ENCODE data around the gene PTDSS2. TPM values are rescaled to one million over a fixed set of nuclear protein-coding genes. Genes with fewer than 3 reads are reported as not detected.

PTDSS2 gene
- total and polyA plus RNA-seq, 9 of the 15 experiments (the other 6 are each of a cell fraction or from before 2014, with no cell fraction given): 0.45 to 53.9 (median 17.2) TPM

DNA sequence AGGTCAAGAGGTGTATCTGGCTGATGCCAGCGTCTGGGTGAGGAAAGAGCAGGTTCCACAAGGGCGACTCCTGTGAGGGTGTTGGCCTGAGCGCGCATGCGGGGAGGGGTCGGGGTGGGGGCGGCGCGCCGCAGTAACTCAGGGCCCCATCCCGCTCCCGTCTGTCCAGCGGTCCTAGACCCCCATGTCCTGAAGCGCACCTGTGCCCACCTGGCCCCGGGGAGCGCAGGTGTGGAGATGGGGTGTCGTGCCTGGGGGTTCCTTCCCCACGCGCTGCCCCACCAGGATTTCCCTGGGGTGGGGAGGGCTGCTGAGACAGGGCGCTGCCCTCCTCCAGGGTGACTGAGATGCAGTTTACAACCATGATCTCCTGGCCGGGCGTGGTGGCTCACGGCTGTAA lies 36.1 kb downstream of the PTDSS2 start:
- CTCF ChIA-PET (ENCODE audit: low intra/inter-chr PET ratio): no interaction called here
- no peak for FAIRE-seq
- no peak overlapping the region for H3K4me3 ChIP-seq

DNA sequence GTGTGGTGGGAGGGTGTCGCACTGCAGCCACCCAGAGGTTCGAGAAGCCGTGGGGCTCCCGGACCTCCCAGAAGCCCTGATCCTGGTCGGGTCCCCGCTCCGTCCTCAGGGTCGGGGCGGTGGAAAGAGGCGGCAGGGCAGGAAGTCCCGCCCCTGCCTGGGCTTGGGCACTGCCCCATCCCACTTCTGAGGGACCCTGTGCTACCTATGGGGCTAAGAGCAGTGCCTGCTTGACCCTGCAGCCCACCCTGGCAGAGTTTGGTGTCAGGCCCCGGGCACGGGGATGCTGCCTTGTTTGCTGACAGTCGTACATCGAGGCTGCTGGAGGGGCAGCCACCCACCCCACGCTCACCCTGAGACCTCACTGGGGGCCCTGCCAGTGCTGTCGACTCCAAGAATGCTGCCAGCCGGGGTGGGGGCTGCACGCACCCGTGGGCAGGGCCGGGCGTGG lies 37.5 kb downstream of the PTDSS2 start:
- no peak for FAIRE-seq
- Histone ChIP-seq H3K36me3 (ENCODE audit: control insufficient read depth, insufficient read depth, low read length) (peaks cover 54% of the 10 kb centered on the region; the same call in 2 of the 3 replicates), H3K4me3 (no peak overlapping the region), H4K20me1 (replicated peaks; ENCODE audit: control insufficient read depth, insufficient read depth, low read length) (no peaks in the 10 kb centered on the region), H3K4me2 (ENCODE audit: insufficient read depth, low read length) (no peak overlapping the region), H3K9me1 (ENCODE audit: control insufficient read depth, insufficient read depth, low read length) (no peaks in the 10 kb centered on the region), H3K4me1 (replicated peaks in 1 of 2; ENCODE audit: control insufficient read depth in 2 of 2, insufficient read depth in 2 of 2, low read length in 2 of 2) (peaks cover 0 to 25% of the 10 kb centered on the region in 2 experiments; a peak in 2 of 5 replicates), H3K9me3 (replicated peaks; ENCODE audit: control insufficient read depth, insufficient read depth, low read depth, low read length) (peaks cover 6% of the 10 kb centered on the region), H3K27ac (ENCODE audit: extremely low read depth, low read depth, low read length) (no peak overlapping the region), H3K79me2 (ENCODE audit: control insufficient read depth, insufficient read depth, low read length) (peaks cover 16% of the 10 kb centered on the region), H3K9ac (ENCODE audit: insufficient read depth in 1 of 2, low read depth in 2 of 2, low read length in 2 of 2) (0 out of 4 replicates have a peak overlapping the region, but pooled peaks of 1 of the 2 experiments have one; percentile 4), H3K27me3 (ENCODE audit: control insufficient read depth in 2 of 2, insufficient read depth in 2 of 2, low read length in 2 of 2) (no peaks in the 10 kb centered on the region), H2AFZ (ENCODE audit: low read depth, low read length) (no peak overlapping the region)
- POLR2A ChIA-PET: interaction anchor here (0.6 to 0.7 kb wide), 2 partner anchors 25 to 40 kb away, joined by 3 read pairs; no protein-coding TSS in a partner anchor
- no TSS peak for BruUV-seq (replicated peaks)
- no peak for DNase-seq (ENCODE audit: extremely low read depth in 1 of 4, low spot score in 3 of 4)
- WGBS (ENCODE audit: insufficient coverage, low coverage, missing lambda C conversion rate): 95% methylated on average over 21 of the region's 22 CpGs
- in situ Hi-C loops (cut with MboI) (no loop called here), intact Hi-C loops (cut with micrococcal nuclease) (no loop called here)
- CTCF ChIA-PET (ENCODE audit: low intra/inter-chr PET ratio): no interaction called here
- ATAC-seq: no peak
- TF ChIP-seq PHB2 (IDR thresholded peaks at IDR 0.05; ENCODE audit: low read depth) (no peak), CBFA2T2 (conservative IDR thresholded peaks at IDR 0.05) (no peak), SP1 (CRISPR knock-in tag; IDR thresholded peaks at IDR 0.05) (no peak), ARID2 (IDR thresholded peaks at IDR 0.05) (no peak)
- TF ChIP-seq, protein P1, sequence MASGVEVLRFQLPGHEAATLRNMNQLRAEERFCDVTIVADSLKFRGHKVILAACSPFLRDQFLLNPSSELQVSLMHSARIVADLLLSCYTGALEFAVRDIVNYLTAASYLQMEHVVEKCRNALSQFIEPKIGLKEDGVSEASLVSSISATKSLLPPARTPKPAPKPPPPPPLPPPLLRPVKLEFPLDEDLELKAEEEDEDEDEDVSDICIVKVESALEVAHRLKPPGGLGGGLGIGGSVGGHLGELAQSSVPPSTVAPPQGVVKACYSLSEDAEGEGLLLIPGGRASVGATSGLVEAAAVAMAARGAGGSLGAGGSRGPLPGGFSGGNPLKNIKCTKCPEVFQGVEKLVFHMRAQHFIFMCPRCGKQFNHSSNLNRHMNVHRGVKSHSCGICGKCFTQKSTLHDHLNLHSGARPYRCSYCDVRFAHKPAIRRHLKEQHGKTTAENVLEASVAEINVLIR (CRISPR knock-in tag; IDR thresholded peaks at IDR 0.05): no peak
- TF ChIP-seq, protein P2, sequence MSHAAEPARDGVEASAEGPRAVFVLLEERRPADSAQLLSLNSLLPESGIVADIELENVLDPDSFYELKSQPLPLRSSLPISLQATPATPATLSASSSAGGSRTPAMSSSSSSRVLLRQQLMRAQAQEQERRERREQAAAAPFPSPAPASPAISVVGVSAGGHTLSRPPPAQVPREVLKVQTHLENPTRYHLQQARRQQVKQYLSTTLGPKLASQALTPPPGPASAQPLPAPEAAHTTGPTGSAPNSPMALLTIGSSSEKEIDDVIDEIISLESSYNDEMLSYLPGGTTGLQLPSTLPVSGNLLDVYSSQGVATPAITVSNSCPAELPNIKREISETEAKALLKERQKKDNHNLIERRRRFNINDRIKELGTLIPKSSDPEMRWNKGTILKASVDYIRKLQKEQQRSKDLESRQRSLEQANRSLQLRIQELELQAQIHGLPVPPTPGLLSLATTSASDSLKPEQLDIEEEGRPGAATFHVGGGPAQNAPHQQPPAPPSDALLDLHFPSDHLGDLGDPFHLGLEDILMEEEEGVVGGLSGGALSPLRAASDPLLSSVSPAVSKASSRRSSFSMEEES (CRISPR knock-in tag; IDR thresholded peaks at IDR 0.05): no peak
- TF ChIP-seq, protein P3, sequence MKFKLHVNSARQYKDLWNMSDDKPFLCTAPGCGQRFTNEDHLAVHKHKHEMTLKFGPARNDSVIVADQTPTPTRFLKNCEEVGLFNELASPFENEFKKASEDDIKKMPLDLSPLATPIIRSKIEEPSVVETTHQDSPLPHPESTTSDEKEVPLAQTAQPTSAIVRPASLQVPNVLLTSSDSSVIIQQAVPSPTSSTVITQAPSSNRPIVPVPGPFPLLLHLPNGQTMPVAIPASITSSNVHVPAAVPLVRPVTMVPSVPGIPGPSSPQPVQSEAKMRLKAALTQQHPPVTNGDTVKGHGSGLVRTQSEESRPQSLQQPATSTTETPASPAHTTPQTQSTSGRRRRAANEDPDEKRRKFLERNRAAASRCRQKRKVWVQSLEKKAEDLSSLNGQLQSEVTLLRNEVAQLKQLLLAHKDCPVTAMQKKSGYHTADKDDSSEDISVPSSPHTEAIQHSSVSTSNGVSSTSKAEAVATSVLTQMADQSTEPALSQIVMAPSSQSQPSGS (CRISPR knock-in tag; IDR thresholded peaks at IDR 0.05): no peak

More for the DNA sequence above, 36.1 kb downstream of the PTDSS2 start:
- intact Hi-C loops (cut with micrococcal nuclease): no loop called here
- H3K27me3 ChIP-seq (ENCODE audit: control insufficient read depth in 2 of 2, insufficient read depth in 2 of 2, low read length in 2 of 2): no peaks in the 10 kb centered on the region
- H3K9me3 ChIP-seq (replicated peaks; ENCODE audit: control insufficient read depth, insufficient read depth, low read depth, low read length): peaks cover 11% of the 10 kb centered on the region
- BruUV-seq (replicated peaks): no TSS peak
- H3K9me1 ChIP-seq (ENCODE audit: control insufficient read depth, insufficient read depth, low read length): no peaks in the 10 kb centered on the region
- DNase-seq (ENCODE audit: extremely low read depth in 1 of 4, low spot score in 3 of 4): no peak
- ATAC-seq: no peak
- no peak overlapping the region for H3K9ac ChIP-seq (ENCODE audit: insufficient read depth in 1 of 2, low read depth in 2 of 2, low read length in 2 of 2)
- in situ Hi-C loops (cut with MboI): no loop called here
- peaks cover 51% of the 10 kb centered on the region; the same call in 2 of the 3 replicates for H3K36me3 ChIP-seq (ENCODE audit: control insufficient read depth, insufficient read depth, low read length)
- no peak overlapping the region for H2AFZ ChIP-seq (ENCODE audit: low read depth, low read length)
- POLR2A ChIA-PET: no interaction called here
- 100% methylated on average over 3 of the region's 23 CpGs for WGBS (ENCODE audit: insufficient coverage, low coverage, missing lambda C conversion rate)
- H3K27ac ChIP-seq (ENCODE audit: extremely low read depth, low read depth, low read length): no peak overlapping the region
- no peak for TF ChIP-seq CHD4 (IDR thresholded peaks at IDR 0.05; ENCODE audit: insufficient read depth, insufficient replicate concordance, low read depth, low read length, poor library complexity, severe bottlenecking)
- TF ChIP-seq, protein P4, sequence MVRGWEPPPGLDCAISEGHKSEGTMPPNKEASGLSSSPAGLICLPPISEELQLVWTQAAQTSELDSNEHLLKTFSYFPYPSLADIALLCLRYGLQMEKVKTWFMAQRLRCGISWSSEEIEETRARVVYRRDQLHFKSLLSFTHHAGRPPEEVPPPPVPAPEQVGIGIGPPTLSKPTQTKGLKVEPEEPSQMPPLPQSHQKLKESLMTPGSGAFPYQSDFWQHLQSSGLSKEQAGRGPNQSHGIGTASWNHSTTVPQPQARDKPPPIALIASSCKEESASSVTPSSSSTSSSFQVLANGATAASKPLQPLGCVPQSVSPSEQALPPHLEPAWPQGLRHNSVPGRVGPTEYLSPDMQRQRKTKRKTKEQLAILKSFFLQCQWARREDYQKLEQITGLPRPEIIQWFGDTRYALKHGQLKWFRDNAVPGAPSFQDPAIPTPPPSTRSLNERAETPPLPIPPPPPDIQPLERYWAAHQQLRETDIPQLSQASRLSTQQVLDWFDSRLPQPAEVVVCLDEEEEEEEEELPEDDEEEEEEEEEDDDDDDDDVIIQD (CRISPR knock-in tag; IDR thresholded peaks at IDR 0.05): no peak
- no peaks in the 10 kb centered on the region for H4K20me1 ChIP-seq (replicated peaks; ENCODE audit: control insufficient read depth, insufficient read depth, low read length)
- peaks cover 18% of the 10 kb centered on the region for H3K79me2 ChIP-seq (ENCODE audit: control insufficient read depth, insufficient read depth, low read length)
- no peak overlapping the region for H3K4me2 ChIP-seq (ENCODE audit: insufficient read depth, low read length)
- H3K4me1 ChIP-seq (replicated peaks in 1 of 2; ENCODE audit: control insufficient read depth in 2 of 2, insufficient read depth in 2 of 2, low read length in 2 of 2): peaks cover 0 to 24% of the 10 kb centered on the region in 2 experiments; a peak in 2 of 5 replicates
